SK-N-SH treated with all-trans-retinoic acid at 6 μM for 48 hours (cell line): Measurements from ENCODE around the gene LGR5.

Experiments used
- ARNTL ChIP-seq: fragments of 450-650 bp; formaldehyde crosslinking; IDR thresholded peaks from 2 replicates; pipeline ENCODE4 v1.5.0; 2020; ENCODE audit warnings: low read depth, mild to moderate bottlenecking, moderate library complexity, borderline replicate concordance
- CREB5 ChIP-seq: fragments of 250-450 bp; sonication (Bioruptor Pico); IDR thresholded peaks from 2 replicates; pipeline ENCODE4 v1.5.1; 2020; ENCODE audit warnings: low read depth, mild to moderate bottlenecking, moderate library complexity
- CSDC2 ChIP-seq: fragments of 250-450 bp; sonication (Bioruptor Pico); IDR thresholded peaks from 2 replicates; pipeline ENCODE4 v1.5.0; 2020; ENCODE audit warnings: mild to moderate bottlenecking, moderate library complexity
- CSRNP3 ChIP-seq: fragments of 250-450 bp; sonication (Bioruptor Pico); IDR thresholded peaks from 2 replicates; pipeline ENCODE4 v1.5.1; 2021; ENCODE audit warnings: mild to moderate bottlenecking, moderate library complexity
- ESRRG ChIP-seq: fragments of 250-450 bp; sonication (Bioruptor Pico); IDR thresholded peaks from 2 replicates; pipeline ENCODE4 v1.6.1; 2021; ENCODE audit warnings: mild to moderate bottlenecking
- PPARA ChIP-seq: fragments of 250-450 bp; sonication (Bioruptor Pico); IDR thresholded peaks from 2 replicates; pipeline ENCODE4 v1.5.0; 2020; ENCODE audit warnings: mild to moderate bottlenecking, borderline replicate concordance
- TCF4 ChIP-seq: fragments of 250-450 bp; sonication (Bioruptor Pico); IDR thresholded peaks from 2 replicates; pipeline ENCODE4 v1.8.0; 2021; ENCODE audit warnings: mild to moderate bottlenecking, moderate library complexity, borderline replicate concordance
- TOX ChIP-seq: fragments of 250-450 bp; sonication (Bioruptor Pico); IDR thresholded peaks from 2 replicates; pipeline ENCODE4 v1.8.0; 2021; ENCODE audit warnings: mild to moderate bottlenecking, moderate library complexity, borderline replicate concordance
- ZFP3 ChIP-seq: fragments of 250-450 bp; sonication (Bioruptor Pico); IDR thresholded peaks from 2 replicates; pipeline ENCODE4 v1.5.0; 2020; ENCODE audit warnings: mild to moderate bottlenecking, moderate library complexity
- ZFP30 ChIP-seq: fragments of 450-650 bp; formaldehyde crosslinking; IDR thresholded peaks from 2 replicates; pipeline ENCODE4 v1.5.0; 2022; ENCODE audit warnings: mild to moderate bottlenecking, moderate library complexity
- ZNF8 ChIP-seq: fragments of 450-650 bp; formaldehyde crosslinking; IDR thresholded peaks from 2 replicates; pipeline ENCODE4 v1.5.0; 2020; ENCODE audit warnings: mild to moderate bottlenecking, moderate library complexity
- TF ChIP-seq, protein P1 (sequence below): fragments of 250-450 bp; sonication (Bioruptor Pico); IDR thresholded peaks from 2 replicates; pipeline ENCODE4 v1.8.0; 2020; ENCODE audit warnings: mild to moderate bottlenecking, moderate library complexity, borderline replicate concordance
- TF ChIP-seq, protein P2 (sequence below): fragments of 250-450 bp; sonication (Bioruptor Pico); IDR thresholded peaks from 2 replicates; pipeline ENCODE4 v1.5.0; 2020; ENCODE audit warnings: mild to moderate bottlenecking, moderate library complexity

- no peak for TF ChIP-seq TOX (CRISPR knock-in tag)
- TF ChIP-seq ARNTL (CRISPR knock-in tag): no peak
- TF ChIP-seq ZFP3 (CRISPR knock-in tag): no peak
- TF ChIP-seq, protein P1, sequence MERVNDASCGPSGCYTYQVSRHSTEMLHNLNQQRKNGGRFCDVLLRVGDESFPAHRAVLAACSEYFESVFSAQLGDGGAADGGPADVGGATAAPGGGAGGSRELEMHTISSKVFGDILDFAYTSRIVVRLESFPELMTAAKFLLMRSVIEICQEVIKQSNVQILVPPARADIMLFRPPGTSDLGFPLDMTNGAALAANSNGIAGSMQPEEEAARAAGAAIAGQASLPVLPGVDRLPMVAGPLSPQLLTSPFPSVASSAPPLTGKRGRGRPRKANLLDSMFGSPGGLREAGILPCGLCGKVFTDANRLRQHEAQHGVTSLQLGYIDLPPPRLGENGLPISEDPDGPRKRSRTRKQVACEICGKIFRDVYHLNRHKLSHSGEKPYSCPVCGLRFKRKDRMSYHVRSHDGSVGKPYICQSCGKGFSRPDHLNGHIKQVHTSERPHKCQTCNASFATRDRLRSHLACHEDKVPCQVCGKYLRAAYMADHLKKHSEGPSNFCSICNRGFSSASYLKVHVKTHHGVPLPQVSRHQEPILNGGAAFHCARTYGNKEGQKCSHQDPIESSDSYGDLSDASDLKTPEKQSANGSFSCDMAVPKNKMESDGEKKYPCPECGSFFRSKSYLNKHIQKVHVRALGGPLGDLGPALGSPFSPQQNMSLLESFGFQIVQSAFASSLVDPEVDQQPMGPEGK (CRISPR knock-in tag): no peak
- no peak for TF ChIP-seq PPARA (CRISPR knock-in tag)
- no peak for TF ChIP-seq TCF4 (CRISPR knock-in tag)
- no peak for TF ChIP-seq CSRNP3 (CRISPR knock-in tag)
- no peak for TF ChIP-seq CREB5 (CRISPR knock-in tag)
- TF ChIP-seq CSDC2 (CRISPR knock-in tag): no peak
- TF ChIP-seq ESRRG (CRISPR knock-in tag): no peak
- TF ChIP-seq, protein P2, sequence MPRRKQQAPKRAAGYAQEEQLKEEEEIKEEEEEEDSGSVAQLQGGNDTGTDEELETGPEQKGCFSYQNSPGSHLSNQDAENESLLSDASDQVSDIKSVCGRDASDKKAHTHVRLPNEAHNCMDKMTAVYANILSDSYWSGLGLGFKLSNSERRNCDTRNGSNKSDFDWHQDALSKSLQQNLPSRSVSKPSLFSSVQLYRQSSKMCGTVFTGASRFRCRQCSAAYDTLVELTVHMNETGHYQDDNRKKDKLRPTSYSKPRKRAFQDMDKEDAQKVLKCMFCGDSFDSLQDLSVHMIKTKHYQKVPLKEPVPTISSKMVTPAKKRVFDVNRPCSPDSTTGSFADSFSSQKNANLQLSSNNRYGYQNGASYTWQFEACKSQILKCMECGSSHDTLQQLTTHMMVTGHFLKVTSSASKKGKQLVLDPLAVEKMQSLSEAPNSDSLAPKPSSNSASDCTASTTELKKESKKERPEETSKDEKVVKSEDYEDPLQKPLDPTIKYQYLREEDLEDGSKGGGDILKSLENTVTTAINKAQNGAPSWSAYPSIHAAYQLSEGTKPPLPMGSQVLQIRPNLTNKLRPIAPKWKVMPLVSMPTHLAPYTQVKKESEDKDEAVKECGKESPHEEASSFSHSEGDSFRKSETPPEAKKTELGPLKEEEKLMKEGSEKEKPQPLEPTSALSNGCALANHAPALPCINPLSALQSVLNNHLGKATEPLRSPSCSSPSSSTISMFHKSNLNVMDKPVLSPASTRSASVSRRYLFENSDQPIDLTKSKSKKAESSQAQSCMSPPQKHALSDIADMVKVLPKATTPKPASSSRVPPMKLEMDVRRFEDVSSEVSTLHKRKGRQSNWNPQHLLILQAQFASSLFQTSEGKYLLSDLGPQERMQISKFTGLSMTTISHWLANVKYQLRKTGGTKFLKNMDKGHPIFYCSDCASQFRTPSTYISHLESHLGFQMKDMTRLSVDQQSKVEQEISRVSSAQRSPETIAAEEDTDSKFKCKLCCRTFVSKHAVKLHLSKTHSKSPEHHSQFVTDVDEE (CRISPR knock-in tag): no peak
- no peak for TF ChIP-seq ZNF8
- no peak for TF ChIP-seq ZFP30 (CRISPR knock-in tag)
Measured at GRCh38 chr12:71465796-71466195, 26.2 kb downstream of the LGR5 start.
